ENCODE results near the gene MCM6. TPM values are rescaled to one million over a fixed set of nuclear protein-coding genes. Genes with fewer than 3 reads are reported as not detected.

MCM6 gene
- total and polyA plus RNA-seq, 4 donors: 6.8 to 15.6 (median 11.2) TPM

- DNase-seq (no peak), ATAC-seq (ENCODE audit: insufficient read depth, low FRiP score) (no peak)
- no peaks in the 10 kb centered on the region for H3K27me3 ChIP-seq (ENCODE audit: control insufficient read depth in 3 of 3, insufficient read depth in 3 of 3, low read length in 2 of 3)
- H3K4me1 ChIP-seq (ENCODE audit: control insufficient read depth in 5 of 5, insufficient read depth in 5 of 5, low read length in 5 of 5): no peaks in the 10 kb centered on the region
- no peak overlapping the region for H3K27ac ChIP-seq (ENCODE audit: low read depth in 1 of 2, low read length in 1 of 2)
- TF ChIP-seq CTCF (IDR thresholded peaks at IDR 0.05; ENCODE audit: control extremely low read depth, extremely low read depth): no peak
- peaks cover 0 to 3% (median 0%) of the 10 kb centered on the region in 4 donors for H3K36me3 ChIP-seq (ENCODE audit: control insufficient read depth in 4 of 4, insufficient read depth in 4 of 4, low read length in 4 of 4)
- no peak overlapping the region for H3K9ac ChIP-seq (ENCODE audit: insufficient read depth in 1 of 2, low read length in 2 of 2)
- H3K9me3 ChIP-seq (ENCODE audit: control insufficient read depth in 4 of 4, insufficient read depth in 3 of 4, low read length in 3 of 4): no peaks in the 10 kb centered on the region
- H3K4me3 ChIP-seq: no peak overlapping the region
- WGBS, 2 donors: 97% methylated on average over 3 of the region's 3 CpGs
These were observed 22.1 kb upstream of the MCM6 start for GRCh38 chr2:135898234-135898786.

- no peaks in the 10 kb centered on the region for H3K4me1 ChIP-seq (ENCODE audit: control insufficient read depth in 5 of 5, insufficient read depth in 5 of 5, low read length in 5 of 5)
- no peaks in the 10 kb centered on the region for H3K36me3 ChIP-seq (ENCODE audit: control insufficient read depth in 4 of 4, insufficient read depth in 4 of 4, low read length in 4 of 4)
- H3K9ac ChIP-seq (ENCODE audit: insufficient read depth in 1 of 2, low read length in 2 of 2): no peak overlapping the region
- H3K4me3 ChIP-seq: no peak overlapping the region
- ATAC-seq (ENCODE audit: insufficient read depth, low FRiP score) (no peak), DNase-seq (no peak)
- no peak overlapping the region for H3K27ac ChIP-seq (ENCODE audit: low read depth in 1 of 2, low read length in 1 of 2)
- no peaks in the 10 kb centered on the region for H3K27me3 ChIP-seq (ENCODE audit: control insufficient read depth in 3 of 3, insufficient read depth in 3 of 3, low read length in 2 of 3)
- TF ChIP-seq CTCF (IDR thresholded peaks at IDR 0.05; ENCODE audit: control extremely low read depth, extremely low read depth): no peak
- H3K9me3 ChIP-seq (ENCODE audit: control insufficient read depth in 4 of 4, insufficient read depth in 3 of 4, low read length in 3 of 4): no peaks in the 10 kb centered on the region
- WGBS, 2 donors: 92 to 98% methylated on average over 1 of the region's 1 CpG
These were observed 18.7 kb upstream of the MCM6 start for GRCh38 chr2:135894930-135895329.

- no peak for DNase-seq
- H3K9me3 ChIP-seq (ENCODE audit: control insufficient read depth in 4 of 4, insufficient read depth in 3 of 4, low read length in 3 of 4): peaks cover 0 to 3% (median 0%) of the 10 kb centered on the region in 4 donors
- H3K36me3 ChIP-seq (ENCODE audit: control insufficient read depth in 4 of 4, insufficient read depth in 4 of 4, low read length in 4 of 4): no peaks in the 10 kb centered on the region
- no peaks in the 10 kb centered on the region for H3K27me3 ChIP-seq (ENCODE audit: control insufficient read depth in 3 of 3, insufficient read depth in 3 of 3, low read length in 2 of 3)
- H3K9ac ChIP-seq (ENCODE audit: insufficient read depth in 1 of 2, low read length in 2 of 2): no peak overlapping the region
- 48 to 76% methylated on average over 2 of the region's 2 CpGs for WGBS, 2 donors
- TF ChIP-seq CTCF (IDR thresholded peaks at IDR 0.05; ENCODE audit: control extremely low read depth, extremely low read depth): no peak
- H3K4me3 ChIP-seq: no peak overlapping the region
- no peaks in the 10 kb centered on the region for H3K4me1 ChIP-seq (ENCODE audit: control insufficient read depth in 5 of 5, insufficient read depth in 5 of 5, low read length in 5 of 5)
- no peak for ATAC-seq (ENCODE audit: insufficient read depth, low FRiP score)
- no peak overlapping the region for H3K27ac ChIP-seq (ENCODE audit: low read depth in 1 of 2, low read length in 1 of 2)
These were observed 17.1 kb upstream of the MCM6 start for GRCh38 chr2:135893374-135893794.

- DNase-seq (no peak), ATAC-seq (ENCODE audit: insufficient read depth, low FRiP score) (no peak)
- H3K9ac ChIP-seq (ENCODE audit: insufficient read depth in 1 of 2, low read length in 2 of 2): no peak overlapping the region
- no peak overlapping the region for H3K27ac ChIP-seq (ENCODE audit: low read depth in 1 of 2, low read length in 1 of 2)
- H3K4me1 ChIP-seq (ENCODE audit: control insufficient read depth in 5 of 5, insufficient read depth in 5 of 5, low read length in 5 of 5): no peaks in the 10 kb centered on the region
- H3K27me3 ChIP-seq (ENCODE audit: control insufficient read depth in 3 of 3, insufficient read depth in 3 of 3, low read length in 2 of 3): no peaks in the 10 kb centered on the region
- WGBS, 2 donors: 28 to 62% methylated on average over 6 of the region's 6 CpGs
- no peak overlapping the region for H3K4me3 ChIP-seq
- peaks cover 0 to 4% (median 0%) of the 10 kb centered on the region in 4 donors for H3K9me3 ChIP-seq (ENCODE audit: control insufficient read depth in 4 of 4, insufficient read depth in 3 of 4, low read length in 3 of 4)
- no peaks in the 10 kb centered on the region for H3K36me3 ChIP-seq (ENCODE audit: control insufficient read depth in 4 of 4, insufficient read depth in 4 of 4, low read length in 4 of 4)
- no peak for TF ChIP-seq CTCF (IDR thresholded peaks at IDR 0.05; ENCODE audit: control extremely low read depth, extremely low read depth)
These were observed 14.6 kb upstream of the MCM6 start for GRCh38 chr2:135890835-135891234.
